A673 (cell line): ENCODE data around the gene PRKAG2. TPM values are rescaled to one million over a fixed set of nuclear protein-coding genes. Genes with fewer than 3 reads are reported as not detected.

Experiments used
- BruUV-seq: library from RNA; stranded (reverse); fragments of 400-500 nt; replicated peaks from 2 replicates; lab custom pipeline; 2021; lab: Mats Ljungman, UMichigan
- CTCF ChIA-PET: fragments of 300-600 bp; sonication (Branson Sonifier 250); formaldehyde crosslinking; loops from one replicate; lab custom pipeline; 2022; ENCODE audit warnings: antibody characterized with exemption; lab: Charles Lee
- POLR2A ChIA-PET: fragments of 300-600 bp; sonication (Branson Sonifier 250); formaldehyde crosslinking; loops from one replicate; lab custom pipeline; 2022; ENCODE audit warnings: antibody characterized with exemption; ENCODE audit not compliant: low non-redundant PET; lab: Charles Lee
- DNase-seq: peaks from one replicate; pipeline ENCODE4 v3.0.0-alpha.2; 2015; ENCODE audit warnings: low spot score
- H3K27ac ChIP-seq: fragments of 200-600 bp; sonication (generic); 2 replicates; pipeline ENCODE4 v1.5.1; 2016; ENCODE audit warnings: mixed run types, low read depth, mild to moderate bottlenecking, mixed read lengths, antibody characterized with exemption, low read length; ENCODE audit not compliant: poor library complexity, severe bottlenecking
- H3K27me3 ChIP-seq: fragments of 200-600 bp; sonication (generic); replicated peaks from 2 replicates; pipeline ENCODE4 v1.6.1; 2017; ENCODE audit warnings: mixed run types, low read depth, mild to moderate bottlenecking, mixed read lengths, antibody characterized with exemption, low read length; ENCODE audit not compliant: insufficient read depth, poor library complexity
- H3K36me3 ChIP-seq: fragments of 200-600 bp; sonication (generic); 2 replicates; pipeline ENCODE4 v1.6.1; 2016; ENCODE audit warnings: mixed run types, mild to moderate bottlenecking, mixed read lengths, antibody characterized with exemption, low read length; ENCODE audit not compliant: insufficient read depth, poor library complexity, severe bottlenecking
- H3K4me1 ChIP-seq: fragments of 200-600 bp; sonication (generic); 2 replicates; pipeline ENCODE4 v1.6.1; 2017; ENCODE audit warnings: mixed run types, mild to moderate bottlenecking, mixed read lengths, antibody characterized with exemption, low read length; ENCODE audit not compliant: insufficient read depth, poor library complexity, severe bottlenecking
- H3K4me3 ChIP-seq: fragments of 200-600 bp; sonication (generic); 2 replicates; pipeline ENCODE4 v1.5.1; 2016; ENCODE audit warnings: low read depth, mixed run types, mild to moderate bottlenecking, mixed read lengths, low read length; ENCODE audit not compliant: poor library complexity, severe bottlenecking
- H3K9me3 ChIP-seq: fragments of 200-600 bp; sonication (generic); 2 replicates; pipeline ENCODE4 v1.6.1; 2016; ENCODE audit warnings: mixed run types, low read depth, mild to moderate bottlenecking, mixed read lengths, antibody characterized with exemption, low read length; ENCODE audit not compliant: poor library complexity, severe bottlenecking
- CTCF ChIP-seq: fragments of 300-800, 200-600 bp; sonication (generic); conservative IDR thresholded peaks from 2 replicates; pipeline ENCODE4 v1.5.1; 2017; ENCODE audit warnings: low read depth, mild to moderate bottlenecking, antibody characterized with exemption, low read length, moderate library complexity, mixed read lengths
- EZH2 ChIP-seq: fragments of 200-600 bp; sonication (generic); IDR thresholded peaks from 2 replicates; pipeline ENCODE4 v1.6.1; 2017; ENCODE audit warnings: borderline replicate concordance, low read depth, mild to moderate bottlenecking, mixed read lengths, antibody characterized with exemption, low read length; ENCODE audit not compliant: poor library complexity, severe bottlenecking
- intact Hi-C: fragments of 100-400 bp; cut with micrococcal nuclease; formaldehyde crosslinking; loops from one replicate; pipeline ENCODE4 v1.10.0; 2022; ENCODE audit not compliant: unreplicated experiment
- total RNA-seq: library from RNA; stranded (reverse); gene quantifications from 2 replicates; pipeline ENCODE4 v1.2.3, GENCODE V29; 2021

PRKAG2 gene
- total RNA-seq, 1 experiment from 2014 or later: 11.6 TPM

GRCh38 chr7:151840088-151840910 is 36.6 kb downstream of the PRKAG2 start:
- H3K36me3 ChIP-seq: no peaks in the 10 kb centered on the region
- DNase-seq: no peak
- ChIA-PET CTCF (no interaction called here), POLR2A (interaction anchor here (0.7 kb wide), 1 partner anchor 11 kb away, joined by 4 read pairs; no protein-coding TSS in a partner anchor)
- H3K27me3 ChIP-seq: no peaks in the 10 kb centered on the region
- no peak overlapping the region for H3K4me3 ChIP-seq
- intact Hi-C loops: no loop called here
- H3K27ac ChIP-seq: no peak overlapping the region
- no peaks in the 10 kb centered on the region for H3K9me3 ChIP-seq
- no TSS peak for BruUV-seq
- peaks cover 14% of the 10 kb centered on the region for H3K4me1 ChIP-seq
- TF ChIP-seq EZH2 (no peak), CTCF (no peak)

GRCh38 chr7:151839451-151839921 is 37.4 kb downstream of the PRKAG2 start:
- ChIA-PET POLR2A (interaction anchor here (0.7 kb wide), 1 partner anchor 12 kb away, joined by 4 read pairs; no protein-coding TSS in a partner anchor), CTCF (interaction anchor here (0.6 kb wide), 1 partner anchor 23 kb away, joined by 3 read pairs; no protein-coding TSS in a partner anchor)
- no peak for TF ChIP-seq EZH2
- no peak for TF ChIP-seq CTCF
- Histone ChIP-seq H3K27ac (no peak overlapping the region), H3K4me3 (no peak overlapping the region), H3K27me3 (no peaks in the 10 kb centered on the region), H3K36me3 (no peaks in the 10 kb centered on the region), H3K4me1 (peaks cover 14% of the 10 kb centered on the region), H3K9me3 (no peaks in the 10 kb centered on the region)
- DNase-seq: no peak
- intact Hi-C loops: no loop called here
- BruUV-seq: no TSS peak

- Histone ChIP-seq H3K9me3 (no peaks in the 10 kb centered on the region), H3K36me3 (no peaks in the 10 kb centered on the region), H3K27ac (no peak overlapping the region), H3K4me1 (peaks cover 14% of the 10 kb centered on the region), H3K27me3 (no peaks in the 10 kb centered on the region), H3K4me3 (no peak overlapping the region)
- BruUV-seq: no TSS peak
- TF ChIP-seq EZH2: no peak
- no peak for TF ChIP-seq CTCF
- POLR2A ChIA-PET: no interaction called here
- DNase-seq: no peak
- CTCF ChIA-PET: interaction anchor here (0.6 kb wide), 1 partner anchor 22 kb away, joined by 3 read pairs; no protein-coding TSS in a partner anchor
- intact Hi-C loops: no loop called here
These were observed 38.0 kb downstream of the PRKAG2 start for GRCh38 chr7:151838861-151839381.
